Colonic mucosa (tissue), 4 donors: Measurements from ENCODE around the gene DCUN1D3. TPM values are rescaled to one million over a fixed set of nuclear protein-coding genes. Genes with fewer than 3 reads are reported as not detected.
"Not testable (repeated sequence)": the region's sequence is repeated elsewhere in the genome, so short reads cannot be mapped to it uniquely, and the experiment has no call there.

Experiments used
- DNase-seq: peaks from one replicate; pipeline ENCODE4 v3.0.0-alpha.2; 2020
- H3K27ac ChIP-seq: fragments of 200-600 bp; one replicate; pipeline ENCODE4 v1.8.0; 2021
- H3K27me3 ChIP-seq: fragments of 200-600 bp; one replicate; pipeline ENCODE4 v1.8.0; 2021
- H3K36me3 ChIP-seq: fragments of 200-600 bp; one replicate; pipeline ENCODE4 v1.8.0; 2021
- H3K4me1 ChIP-seq: fragments of 200-600 bp; one replicate; pipeline ENCODE4 v1.8.0; 2021; ENCODE audit warnings: mild to moderate bottlenecking
- H3K4me3 ChIP-seq: fragments of 200-600 bp; one replicate; pipeline ENCODE4 v1.8.0; 2021
- H3K9ac ChIP-seq, 2 donors: one replicate each; pipeline ENCODE4 v1.7.0; 2013; ENCODE audit warnings: control low read depth in 2 of 2, low read depth in 2 of 2, low read length in 2 of 2
- H3K9me3 ChIP-seq: fragments of 200-600 bp; one replicate; pipeline ENCODE4 v1.8.0; 2021
- intact Hi-C: fragments of 100-400 bp; cut with DNase I; formaldehyde crosslinking; loops from one replicate; pipeline ENCODE4 v1.14.1; 2022
- total RNA-seq, 2 donors: library from RNA; stranded (reverse); fragmentation: NEBNext Ultra II Directional in 1 of 2; extraction: Animal tissue kit (Norgen Biotek cat#: 25700) in 1 of 2; gene quantifications; one replicate each; pipeline ENCODE4 v1.2.1, GENCODE V29; 2021
- TF ChIP-seq, protein P1 (sequence below): fragments of 200-600 bp; IDR thresholded peaks from one replicate; pipeline ENCODE4 v1.8.0; 2022; ENCODE audit warnings: antibody characterized with exemption, mild to moderate bottlenecking
- donor health status: healthy.
- donor health status: DM: no; HTN: no; CAD: no.
- donor health status: DM: no; HTN: no; CAD: no.

DCUN1D3 gene, protein sequence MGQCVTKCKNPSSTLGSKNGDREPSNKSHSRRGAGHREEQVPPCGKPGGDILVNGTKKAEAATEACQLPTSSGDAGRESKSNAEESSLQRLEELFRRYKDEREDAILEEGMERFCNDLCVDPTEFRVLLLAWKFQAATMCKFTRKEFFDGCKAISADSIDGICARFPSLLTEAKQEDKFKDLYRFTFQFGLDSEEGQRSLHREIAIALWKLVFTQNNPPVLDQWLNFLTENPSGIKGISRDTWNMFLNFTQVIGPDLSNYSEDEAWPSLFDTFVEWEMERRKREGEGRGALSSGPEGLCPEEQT
- total RNA-seq: 10 to 100 TPM in 1 of 2 donors, 1 to 10 TPM in 1; 6.0 to 15.0 TPM

GRCh38 chr16:20900299-20901067, at the start of gene DCUN1D3, which contains the start of gene LYRM1:
DCUN1D3 (minus strand) TSS chr16:20900358; CDS start chr16:20862538, 37,820 bp downstream.
LYRM1 (plus strand) TSS chr16:20900771; CDS start chr16:20915556, 14,785 bp downstream.
- H3K27me3 ChIP-seq: no peaks in the 10 kb centered on the region
- no peaks in the 10 kb centered on the region for H3K9me3 ChIP-seq
- peaks cover 17% of the 10 kb centered on the region for H3K4me1 ChIP-seq
- TF ChIP-seq, protein P1, sequence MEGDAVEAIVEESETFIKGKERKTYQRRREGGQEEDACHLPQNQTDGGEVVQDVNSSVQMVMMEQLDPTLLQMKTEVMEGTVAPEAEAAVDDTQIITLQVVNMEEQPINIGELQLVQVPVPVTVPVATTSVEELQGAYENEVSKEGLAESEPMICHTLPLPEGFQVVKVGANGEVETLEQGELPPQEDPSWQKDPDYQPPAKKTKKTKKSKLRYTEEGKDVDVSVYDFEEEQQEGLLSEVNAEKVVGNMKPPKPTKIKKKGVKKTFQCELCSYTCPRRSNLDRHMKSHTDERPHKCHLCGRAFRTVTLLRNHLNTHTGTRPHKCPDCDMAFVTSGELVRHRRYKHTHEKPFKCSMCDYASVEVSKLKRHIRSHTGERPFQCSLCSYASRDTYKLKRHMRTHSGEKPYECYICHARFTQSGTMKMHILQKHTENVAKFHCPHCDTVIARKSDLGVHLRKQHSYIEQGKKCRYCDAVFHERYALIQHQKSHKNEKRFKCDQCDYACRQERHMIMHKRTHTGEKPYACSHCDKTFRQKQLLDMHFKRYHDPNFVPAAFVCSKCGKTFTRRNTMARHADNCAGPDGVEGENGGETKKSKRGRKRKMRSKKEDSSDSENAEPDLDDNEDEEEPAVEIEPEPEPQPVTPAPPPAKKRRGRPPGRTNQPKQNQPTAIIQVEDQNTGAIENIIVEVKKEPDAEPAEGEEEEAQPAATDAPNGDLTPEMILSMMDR: no peak
- H3K4me3 ChIP-seq: peak within 1 kb of the TSS; percentile 74
- DNase-seq: peak; percentile 96
- H3K36me3 ChIP-seq: no peaks in the 10 kb centered on the region
- intact Hi-C loops: no loop called here
- H3K27ac ChIP-seq: peak within 1 kb of the TSS; percentile 95
- peak within 1 kb of the TSS; percentile 94 to 97 for H3K9ac ChIP-seq

GRCh38 chr16:20949660-20950059, 49.5 kb upstream of the DCUN1D3 start:
- no peak for DNase-seq
- Histone ChIP-seq H3K27me3 (no peaks in the 10 kb centered on the region), H3K9ac (no peak overlapping the region), H3K9me3 (no peaks in the 10 kb centered on the region), H3K27ac (no peak overlapping the region), H3K4me3 (no peak overlapping the region), H3K4me1 (no peaks in the 10 kb centered on the region), H3K36me3 (no peaks in the 10 kb centered on the region)
- intact Hi-C loops: no loop called here
- TF ChIP-seq, protein P1: no peak

DNA sequence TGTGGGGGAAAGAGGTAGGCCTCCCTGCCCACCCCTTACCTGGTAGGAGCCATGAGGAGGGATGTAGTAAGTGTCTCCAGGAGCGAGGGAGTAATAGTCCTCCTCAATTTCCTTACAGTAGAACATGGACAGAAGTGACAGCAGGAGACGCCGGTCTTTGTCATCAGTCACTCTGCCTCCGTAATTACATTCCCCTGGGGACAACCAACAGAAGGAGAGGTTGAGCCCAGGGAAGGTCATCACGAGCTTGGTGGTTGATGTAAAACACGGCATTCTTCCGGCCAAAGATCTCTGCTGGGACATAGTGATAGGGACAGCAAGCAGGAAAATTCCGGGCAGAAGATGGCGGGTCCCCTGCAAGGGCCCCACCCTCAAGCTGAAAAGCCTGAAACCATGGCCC, 48.3 kb upstream of the DCUN1D3 start:
- intact Hi-C loops: no loop called here

GRCh38 chr16:20946015-20946629, 46.0 kb upstream of the DCUN1D3 start:
- Histone ChIP-seq H3K4me1 (no peaks in the 10 kb centered on the region), H3K9me3 (no peaks in the 10 kb centered on the region), H3K27me3 (no peaks in the 10 kb centered on the region), H3K27ac (no peak overlapping the region), H3K36me3 (no peaks in the 10 kb centered on the region), H3K4me3 (no peak overlapping the region), H3K9ac (no peak overlapping the region)
- TF ChIP-seq, protein P1: no peak
- intact Hi-C loops: no loop called here
- no peak for DNase-seq

More for the DNA sequence above, 48.3 kb upstream of the DCUN1D3 start:
- TF ChIP-seq, protein P1: no peak
- Histone ChIP-seq H3K9ac (no peak overlapping the region), H3K4me1 (no peaks in the 10 kb centered on the region), H3K36me3 (no peaks in the 10 kb centered on the region), H3K27ac (no peak overlapping the region), H3K9me3 (no peaks in the 10 kb centered on the region), H3K4me3 (no peak overlapping the region), H3K27me3 (no peaks in the 10 kb centered on the region)
- no peak for DNase-seq

- H3K4me3 ChIP-seq, intact Hi-C loops, H3K9me3 ChIP-seq, H3K36me3 ChIP-seq, H3K9ac ChIP-seq, H3K27me3 ChIP-seq, H3K4me1 ChIP-seq, DNase-seq, H3K27ac ChIP-seq: not testable (repeated sequence)
These were observed 45.4 kb upstream of the DCUN1D3 start for GRCh38 chr16:20945575-20945875.
